A549 (cell line): ENCODE results near the gene TNFRSF19. TPM values are rescaled to one million over a fixed set of nuclear protein-coding genes. Genes with fewer than 3 reads are reported as not detected.
A peak's percentile ranks its signal among the peaks of the same experiment; 100 is the strongest.
"Not testable (repeated sequence)": the region's sequence is repeated elsewhere in the genome, so short reads cannot be mapped to it uniquely, and the experiment has no call there.

Experiments
- ATAC-seq, 2 experiments: fragments of 200-7000 bp in 1 of 2; fragments of >200 bp in 1 of 2; cut with Nextera tagmentation in 1 of 2; cut with Tn5 transposase in 1 of 2; 3 replicates each; pipeline versions ENCODE4 v1.8.0 to v1.9.1; 2018 to 2020; ENCODE audit warnings: mild to moderate bottlenecking in 1 of 2, moderate library complexity in 1 of 2
- CTCF ChIA-PET: fragments of 300-600 bp; sonication (Branson Sonifier 250); formaldehyde crosslinking; extraction: SDS; loops from one replicate; lab custom pipeline; 2021; ENCODE audit warnings: antibody characterized with exemption, inconsistent platforms; lab: Yijun Ruan, JAX
- POLR2A ChIA-PET: fragments of 350-600 bp; formaldehyde crosslinking; extraction: SDS; loops from one replicate; lab custom pipeline; 2021; ENCODE audit warnings: antibody characterized with exemption, inconsistent platforms; lab: Yijun Ruan, JAX
- DNase-seq, 2 experiments: peaks; one replicate each; pipeline versions ENCODE4 v3.0.0 to v3.0.0-alpha.2; 2011 to 2016; ENCODE audit warnings: low read depth in 1 of 2, low spot score in 1 of 2
- FAIRE-seq: peaks from 2 replicates; lab custom pipeline; 2011; peaks lifted over from hg19 to GRCh38; lab: Jason Lieb, UNC
- H3K27ac ChIP-seq, 2 experiments: fragments of >200 bp; sonication (Bioruptor Twin); formaldehyde crosslinking; 3 replicates each; pipeline ENCODE4 v1.5.1; 2016 to 2017
- H3K4me1 ChIP-seq: fragments of >200 bp; sonication (Bioruptor Twin); formaldehyde crosslinking; 3 replicates; pipeline ENCODE4 v1.6.1; 2016
- H3K4me2 ChIP-seq: fragments of >200 bp; sonication (Bioruptor Twin); formaldehyde crosslinking; 3 replicates; pipeline ENCODE4 v1.6.1; 2016
- H3K4me3 ChIP-seq: fragments of >200 bp; sonication (Bioruptor Twin); formaldehyde crosslinking; 3 replicates; pipeline ENCODE4 v1.5.1; 2016
- H3K9me3 ChIP-seq: fragments of >200 bp; sonication (Bioruptor Twin); formaldehyde crosslinking; 3 replicates; pipeline ENCODE4 v1.6.1; 2016
- CBX2 ChIP-seq: fragments of 200-600 bp; sonication (generic); IDR thresholded peaks from 2 replicates; pipeline ENCODE4 v1.6.1; 2016; ENCODE audit warnings: low read depth, mild to moderate bottlenecking, borderline replicate concordance
- CBX8 ChIP-seq: fragments of 200-600 bp; sonication (generic); IDR thresholded peaks from 2 replicates; pipeline ENCODE4 v1.6.1; 2016
- CEBPB ChIP-seq, 2 experiments: fragments of >200 bp in 1 of 2; sonication (Bioruptor Twin) in 1 of 2; formaldehyde crosslinking in 1 of 2; IDR thresholded peaks; 2 replicates each; pipeline ENCODE4 v1.6.1; 2012 to 2016
- CTCF ChIP-seq: fragments of >200 bp; sonication (Bioruptor Twin); formaldehyde crosslinking; IDR thresholded peaks from 3 replicates; pipeline ENCODE4 v1.5.1; 2016
- EHMT2 ChIP-seq: fragments of 200-600 bp; sonication (generic); IDR thresholded peaks from 2 replicates; pipeline ENCODE4 v1.6.1; 2016; ENCODE audit warnings: antibody characterized with exemption, low read depth, mild to moderate bottlenecking, moderate library complexity
- FOSL2 ChIP-seq, 2 experiments: fragments of 450-650 bp in 1 of 2; fragments of >200 bp in 1 of 2; sonication (Bioruptor Twin) in 1 of 2; formaldehyde crosslinking; IDR thresholded peaks; 2 replicates each; pipeline versions ENCODE4 v1.5.0 to v1.6.1; 2016 to 2020; ENCODE audit warnings: mild to moderate bottlenecking in 1 of 2, moderate library complexity in 1 of 2
- FOXS1 ChIP-seq: fragments of 250-450 bp; sonication (Bioruptor Pico); IDR thresholded peaks from 2 replicates; pipeline ENCODE4 v1.5.0; 2020; ENCODE audit warnings: mild to moderate bottlenecking, moderate library complexity
- GATA3 ChIP-seq: IDR thresholded peaks from 2 replicates; pipeline ENCODE4 v1.6.1; 2012; ENCODE audit warnings: borderline replicate concordance
- HDAC2 ChIP-seq: fragments of 200-600 bp; sonication (generic); IDR thresholded peaks from 2 replicates; pipeline ENCODE4 v1.6.1; 2016
- HES2 ChIP-seq: fragments of >200 bp; sonication (Bioruptor Twin); formaldehyde crosslinking; IDR thresholded peaks from 2 replicates; pipeline ENCODE4 v1.6.1; 2016
- HEYL ChIP-seq: fragments of 250-450 bp; sonication (Bioruptor Pico); IDR thresholded peaks from 2 replicates; pipeline ENCODE4 v1.8.0; 2021; ENCODE audit warnings: mild to moderate bottlenecking, moderate library complexity
- HOXB13 ChIP-seq: fragments of 250-450 bp; sonication (Bioruptor Pico); IDR thresholded peaks from 2 replicates; pipeline ENCODE4 v1.5.0; 2020; ENCODE audit warnings: low read depth, mild to moderate bottlenecking, moderate library complexity
- JUN ChIP-seq, 2 experiments: fragments of >200 bp; sonication (Bioruptor Twin); formaldehyde crosslinking; IDR thresholded peaks; 2 replicates in 1 of 2; 3 replicates in 1 of 2; pipeline ENCODE4 v1.6.1; 2016 to 2017
- KDM1A ChIP-seq: fragments of 200-600 bp; sonication (generic); IDR thresholded peaks from 2 replicates; pipeline ENCODE4 v1.6.1; 2016; ENCODE audit warnings: low read depth, mild to moderate bottlenecking
- KDM5A ChIP-seq: fragments of 200-600 bp; sonication (generic); IDR thresholded peaks from 2 replicates; pipeline ENCODE4 v1.6.1; 2016; ENCODE audit warnings: antibody characterized with exemption, mild to moderate bottlenecking
- MAFK ChIP-seq: fragments of 450-650 bp; IDR thresholded peaks from 2 replicates; pipeline ENCODE4 v1.6.1; 2014; ENCODE audit not compliant: partially characterized antibody
- NFE2L2 ChIP-seq: fragments of 150-350 bp; conservative IDR thresholded peaks from 2 replicates; pipeline ENCODE4 v1.6.1; 2014; ENCODE audit warnings: low read length
- PHF8 ChIP-seq: fragments of 200-600 bp; sonication (generic); IDR thresholded peaks from 2 replicates; pipeline ENCODE4 v1.6.1; 2016; ENCODE audit warnings: low read depth, mild to moderate bottlenecking, antibody characterized with exemption, moderate library complexity, borderline replicate concordance
- RARB ChIP-seq: fragments of 250-450 bp; sonication (Bioruptor Pico); IDR thresholded peaks from 2 replicates; pipeline ENCODE4 v1.8.0; 2021; ENCODE audit warnings: mild to moderate bottlenecking, moderate library complexity
- RCOR1 ChIP-seq: fragments of 150-350 bp; IDR thresholded peaks from 2 replicates; pipeline ENCODE4 v1.6.1; 2014; ENCODE audit warnings: antibody characterized with exemption, low read length, low read depth
- RFX5 ChIP-seq: fragments of 450-650 bp; IDR thresholded peaks from 2 replicates; pipeline ENCODE4 v1.7.1; 2014; ENCODE audit warnings: antibody characterized with exemption, mild to moderate bottlenecking, moderate library complexity
- RNF2 ChIP-seq: fragments of 200-600 bp; sonication (generic); IDR thresholded peaks from 2 replicates; pipeline ENCODE4 v1.6.1; 2016; ENCODE audit warnings: low read depth, mild to moderate bottlenecking, antibody characterized with exemption, moderate library complexity, borderline replicate concordance
- TP53 ChIP-seq: fragments of 250-450 bp; sonication (Bioruptor Pico); IDR thresholded peaks from 2 replicates; pipeline ENCODE4 v1.5.0; 2021; ENCODE audit warnings: mild to moderate bottlenecking, moderate library complexity
- ZFP36 ChIP-seq: fragments of 450-650 bp; IDR thresholded peaks from 2 replicates; pipeline ENCODE4 v1.6.1; 2014; ENCODE audit warnings: borderline replicate concordance; ENCODE audit not compliant: partially characterized antibody
- ZSCAN20 ChIP-seq: fragments of 250-450 bp; sonication (Bioruptor Pico); IDR thresholded peaks from 2 replicates; pipeline ENCODE4 v1.8.0; 2022; ENCODE audit warnings: mild to moderate bottlenecking, moderate library complexity
- WGBS: methylation state at CpG from one replicate; pipeline ENCODE4 v1.1.6; 2017; ENCODE audit errors: missing lambda C conversion rate; 5-methylcytosine and 5-hydroxymethylcytosine counted together
- polyA plus RNA-seq, 4 experiments: library from polyadenylated mRNA; depleted of rRNA in 3 of 4; stranded (reverse); fragments of >200 nt; fragmentation: RNase III in 1 of 4; extraction: RNeasy Plus Mini Kit Qiagen cat#74134 plus additional on column Dnase treatment in 1 of 4; gene quantifications; 2 replicates in 3 of 4; 3 replicates in 1 of 4; pipeline ENCODE4 v1.2.3, GENCODE V29; 2011 to 2017
- TF ChIP-seq, protein P1 (sequence below): fragments of 200-600 bp; sonication (generic); IDR thresholded peaks from 2 replicates; pipeline ENCODE4 v1.6.1; 2016; ENCODE audit warnings: antibody characterized with exemption, mild to moderate bottlenecking, moderate library complexity
- TF ChIP-seq, protein P2 (sequence below): fragments of 150-350 bp; IDR thresholded peaks from 2 replicates; pipeline ENCODE4 v1.6.1; 2014; ENCODE audit warnings: low read depth, mild to moderate bottlenecking, low read length
- TF ChIP-seq, protein P3 (sequence below): IDR thresholded peaks from 2 replicates; pipeline ENCODE4 v1.6.1; 2012; ENCODE audit warnings: low read depth, borderline replicate concordance

The TNFRSF19 gene
- polyA plus RNA-seq, 2 of the 4 experiments (the other 2 are of a cell fraction), result 1.2 to 1.9 TPM

DNA sequence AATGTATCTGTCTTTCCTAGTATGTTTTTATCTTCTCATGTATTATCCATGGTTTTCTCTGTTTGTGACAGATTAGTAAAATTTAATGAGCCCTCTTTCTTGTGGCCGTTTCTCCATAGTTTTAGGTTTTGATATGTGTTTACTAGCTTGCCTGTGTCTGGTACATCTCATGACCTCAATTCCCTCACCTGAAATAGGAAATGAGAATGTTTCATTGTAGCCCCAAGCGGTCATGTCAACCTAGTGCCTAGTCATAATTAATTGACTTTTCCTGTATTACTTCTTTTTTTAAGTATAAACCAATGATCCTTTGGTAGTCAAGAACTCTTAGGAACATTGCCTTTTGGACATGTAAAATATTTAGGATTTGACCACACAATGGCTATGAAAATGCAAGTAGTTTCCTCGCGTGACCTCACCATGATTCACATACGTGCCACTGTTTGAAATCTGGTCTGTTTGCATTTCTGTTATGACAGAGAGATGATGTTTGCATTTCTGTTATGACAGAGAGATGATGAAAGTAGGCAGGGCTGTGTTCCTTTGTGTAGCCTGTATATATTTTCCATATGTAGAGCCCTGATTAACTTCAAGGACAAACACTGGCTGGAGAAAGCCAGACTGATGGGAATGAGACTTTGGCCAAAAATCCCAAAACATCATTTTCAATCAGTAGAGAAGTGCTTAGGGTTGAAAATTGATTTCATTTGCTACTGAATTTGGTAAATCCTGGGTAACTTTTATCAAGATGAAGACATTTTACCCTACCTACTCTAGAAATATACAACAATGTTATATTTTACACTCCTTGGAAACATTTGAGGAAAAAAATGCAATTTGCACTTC lies 104.8 kb downstream of the TNFRSF19 start (continued):
- TF ChIP-seq, protein P1, sequence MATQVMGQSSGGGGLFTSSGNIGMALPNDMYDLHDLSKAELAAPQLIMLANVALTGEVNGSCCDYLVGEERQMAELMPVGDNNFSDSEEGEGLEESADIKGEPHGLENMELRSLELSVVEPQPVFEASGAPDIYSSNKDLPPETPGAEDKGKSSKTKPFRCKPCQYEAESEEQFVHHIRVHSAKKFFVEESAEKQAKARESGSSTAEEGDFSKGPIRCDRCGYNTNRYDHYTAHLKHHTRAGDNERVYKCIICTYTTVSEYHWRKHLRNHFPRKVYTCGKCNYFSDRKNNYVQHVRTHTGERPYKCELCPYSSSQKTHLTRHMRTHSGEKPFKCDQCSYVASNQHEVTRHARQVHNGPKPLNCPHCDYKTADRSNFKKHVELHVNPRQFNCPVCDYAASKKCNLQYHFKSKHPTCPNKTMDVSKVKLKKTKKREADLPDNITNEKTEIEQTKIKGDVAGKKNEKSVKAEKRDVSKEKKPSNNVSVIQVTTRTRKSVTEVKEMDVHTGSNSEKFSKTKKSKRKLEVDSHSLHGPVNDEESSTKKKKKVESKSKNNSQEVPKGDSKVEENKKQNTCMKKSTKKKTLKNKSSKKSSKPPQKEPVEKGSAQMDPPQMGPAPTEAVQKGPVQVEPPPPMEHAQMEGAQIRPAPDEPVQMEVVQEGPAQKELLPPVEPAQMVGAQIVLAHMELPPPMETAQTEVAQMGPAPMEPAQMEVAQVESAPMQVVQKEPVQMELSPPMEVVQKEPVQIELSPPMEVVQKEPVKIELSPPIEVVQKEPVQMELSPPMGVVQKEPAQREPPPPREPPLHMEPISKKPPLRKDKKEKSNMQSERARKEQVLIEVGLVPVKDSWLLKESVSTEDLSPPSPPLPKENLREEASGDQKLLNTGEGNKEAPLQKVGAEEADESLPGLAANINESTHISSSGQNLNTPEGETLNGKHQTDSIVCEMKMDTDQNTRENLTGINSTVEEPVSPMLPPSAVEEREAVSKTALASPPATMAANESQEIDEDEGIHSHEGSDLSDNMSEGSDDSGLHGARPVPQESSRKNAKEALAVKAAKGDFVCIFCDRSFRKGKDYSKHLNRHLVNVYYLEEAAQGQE, result no peak
- TF ChIP-seq GATA3 (peak; percentile 31; the same call in 1 of the 2 replicates), PHF8 (no peak), CTCF (no peak), HDAC2 (no peak), RNF2 (no peak), ZSCAN20 (CRISPR knock-in tag) (no peak), CBX8 (no peak), HES2 (0 out of 2 replicates have a peak, but pooled peaks have one; percentile 21), FOSL2 (IDR thresholded peaks at IDR 0.05) (peak; percentile 35), FOSL2 (CRISPR knock-in tag; IDR thresholded peaks at IDR 0.05) (peak; percentile 84), NFE2L2 (no peak), CEBPB (IDR thresholded peaks at IDR 0.05) (peak; percentile 39 to 62; a peak in 3 of 4 replicates), MAFK (no peak), CBX2 (no peak), EHMT2 (no peak), RCOR1 (no peak), FOXS1 (CRISPR knock-in tag) (no peak), RFX5 (no peak), RARB (CRISPR knock-in tag) (no peak), TP53 (CRISPR knock-in tag) (no peak), JUN (IDR thresholded peaks at IDR 0.05) (no peak), KDM5A (no peak), ZFP36 (no peak), HOXB13 (CRISPR knock-in tag) (no peak), HEYL (CRISPR knock-in tag) (no peak), KDM1A (no peak)
- TF ChIP-seq, protein P2, sequence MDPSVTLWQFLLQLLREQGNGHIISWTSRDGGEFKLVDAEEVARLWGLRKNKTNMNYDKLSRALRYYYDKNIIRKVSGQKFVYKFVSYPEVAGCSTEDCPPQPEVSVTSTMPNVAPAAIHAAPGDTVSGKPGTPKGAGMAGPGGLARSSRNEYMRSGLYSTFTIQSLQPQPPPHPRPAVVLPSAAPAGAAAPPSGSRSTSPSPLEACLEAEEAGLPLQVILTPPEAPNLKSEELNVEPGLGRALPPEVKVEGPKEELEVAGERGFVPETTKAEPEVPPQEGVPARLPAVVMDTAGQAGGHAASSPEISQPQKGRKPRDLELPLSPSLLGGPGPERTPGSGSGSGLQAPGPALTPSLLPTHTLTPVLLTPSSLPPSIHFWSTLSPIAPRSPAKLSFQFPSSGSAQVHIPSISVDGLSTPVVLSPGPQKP, result no peak
- TF ChIP-seq, protein P3, sequence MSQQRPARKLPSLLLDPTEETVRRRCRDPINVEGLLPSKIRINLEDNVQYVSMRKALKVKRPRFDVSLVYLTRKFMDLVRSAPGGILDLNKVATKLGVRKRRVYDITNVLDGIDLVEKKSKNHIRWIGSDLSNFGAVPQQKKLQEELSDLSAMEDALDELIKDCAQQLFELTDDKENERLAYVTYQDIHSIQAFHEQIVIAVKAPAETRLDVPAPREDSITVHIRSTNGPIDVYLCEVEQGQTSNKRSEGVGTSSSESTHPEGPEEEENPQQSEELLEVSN, result no peak

DNA sequence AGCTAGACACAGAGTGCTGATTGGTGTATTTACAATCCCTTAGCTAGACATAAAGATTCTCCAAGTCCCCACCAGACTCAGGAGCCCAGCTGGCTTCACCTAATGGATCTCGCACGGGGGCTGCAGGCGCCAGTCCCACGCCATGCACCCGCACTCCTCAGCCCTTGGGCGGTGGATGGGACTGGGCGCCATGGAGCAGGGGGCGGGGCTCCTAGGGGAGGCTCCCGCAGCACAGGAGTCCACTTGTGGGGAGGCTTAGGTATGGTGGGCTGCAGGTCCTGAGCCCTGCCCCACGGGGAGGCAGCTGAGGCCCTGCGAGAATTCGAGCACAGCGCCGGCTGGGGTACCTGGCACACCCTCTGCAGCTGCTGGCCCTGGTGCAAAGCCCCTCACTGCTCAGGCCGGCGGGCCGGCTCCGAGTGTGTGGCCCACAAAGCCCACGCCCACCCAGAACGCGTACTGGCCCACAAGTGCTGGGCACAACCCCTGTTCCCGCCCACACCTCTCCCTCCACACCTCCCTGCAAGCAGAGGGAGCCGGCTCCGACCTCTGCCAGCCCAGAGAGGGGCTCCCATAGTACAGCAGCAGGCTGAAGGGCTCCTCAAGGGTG lies 107.6 kb downstream of the TNFRSF19 start:
- POLR2A ChIA-PET, ATAC-seq, H3K4me2 ChIP-seq, H3K9me3 ChIP-seq, H3K4me3 ChIP-seq, FAIRE-seq, DNase-seq: not testable (repeated sequence)
- H3K4me1 ChIP-seq, result peaks cover 46% of the 10 kb centered on the region
- 90% methylated on average over 10 of the region's 24 CpGs for WGBS
- peak overlapping the region in 1 of 2 experiments; percentile 67; a peak in 3 of 6 replicates for H3K27ac ChIP-seq
- CTCF ChIA-PET, result interaction anchor here (1.2 to 1.3 kb wide), 2 partner anchors 14 to 99 kb away, joined by 3 read pairs; no protein-coding TSS in a partner anchor
